Esophagus muscularis mucosa (tissue), 4 donors: ENCODE results near the gene PISD. TPM values are rescaled to one million over a fixed set of nuclear protein-coding genes. Genes with fewer than 3 reads are reported as not detected.
"Not testable (repeated sequence)": the region's sequence is repeated elsewhere in the genome, so short reads cannot be mapped to it uniquely, and the experiment has no call there.

Experiments
- DNase-seq: peaks from one replicate; pipeline ENCODE4 v3.0.0-alpha.2; 2017; ENCODE audit errors: extremely low spot score
- H3K27ac ChIP-seq, 4 donors: fragments of 200-600 bp; sonication (generic); replicated peaks in 1 of 4; 1 replicate in 3 of 4; 2 replicates in 1 of 4; pipeline ENCODE4 v1.5.1; 2016 to 2019; ENCODE audit warnings: mild to moderate bottlenecking in 1 of 4
- H3K27me3 ChIP-seq, 4 donors: fragments of 200-600 bp; sonication (generic); one replicate each; pipeline versions ENCODE4 v1.5.1 to v1.6.0; 2016 to 2019
- H3K36me3 ChIP-seq, 4 donors: fragments of 200-600 bp; sonication (generic); one replicate each; pipeline ENCODE4 v1.5.1; 2016 to 2019
- H3K4me1 ChIP-seq, 4 donors: fragments of 200-600 bp; sonication (generic); one replicate each; pipeline ENCODE4 v1.5.1; 2016 to 2019
- H3K4me3 ChIP-seq, 4 donors: fragments of 200-600 bp; sonication (generic); 1 replicate in 2 of 4; 2 replicates in 2 of 4; pipeline ENCODE4 v1.5.1; 2016 to 2019; ENCODE audit warnings: mild to moderate bottlenecking in 4 of 4, moderate library complexity in 1 of 4
- H3K9me3 ChIP-seq, 4 donors: fragments of 200-600 bp; sonication (generic); 1 replicate in 3 of 4; 2 replicates in 1 of 4; pipeline ENCODE4 v1.5.1; 2016 to 2019
- CTCF ChIP-seq, 3 experiments: fragments of 200-600 bp in 2 of 3; fragments of 450-650 bp in 1 of 3; sonication (generic) in 2 of 3; IDR thresholded peaks; one replicate each; pipeline ENCODE4 v1.5.1; 2017 to 2019; ENCODE audit warnings: antibody characterized with exemption in 3 of 3, mild to moderate bottlenecking in 2 of 3, moderate library complexity in 1 of 3
- EP300 ChIP-seq: sonication (generic); formaldehyde crosslinking; IDR thresholded peaks from one replicate; pipeline ENCODE4 v1.6.1; 2017; ENCODE audit warnings: antibody characterized with exemption
- POLR2A ChIP-seq: fragments of 450-650 bp; IDR thresholded peaks from one replicate; pipeline ENCODE4 v1.6.1; 2017; ENCODE audit warnings: antibody characterized with exemption, moderate library complexity, mild to moderate bottlenecking, low read depth
- POLR2AphosphoS5 ChIP-seq, 2 donors: sonication (generic); formaldehyde crosslinking; IDR thresholded peaks; one replicate each; pipeline ENCODE4 v1.6.1; 2017; ENCODE audit warnings: antibody characterized with exemption in 2 of 2
- WGBS: methylation state at CpG from one replicate; pipeline ENCODE4 v1.1.5; 2018; 5-methylcytosine and 5-hydroxymethylcytosine counted together
- intact Hi-C: fragments of 100-400 bp; cut with DNase I; formaldehyde crosslinking; loops from one replicate; pipeline ENCODE4 v1.15.1; 2023
- total RNA-seq, 4 donors: library from RNA; depleted of rRNA; stranded (reverse); fragments of >200 nt; gene quantifications; one replicate each; pipeline versions ENCODE4 v1.1.0 to v1.2.1, GENCODE V29; 2016

Gene PISD
- total RNA-seq, 4 donors from 2014 or later, result 14.1 to 40.1 (median 26.2) TPM

DNA sequence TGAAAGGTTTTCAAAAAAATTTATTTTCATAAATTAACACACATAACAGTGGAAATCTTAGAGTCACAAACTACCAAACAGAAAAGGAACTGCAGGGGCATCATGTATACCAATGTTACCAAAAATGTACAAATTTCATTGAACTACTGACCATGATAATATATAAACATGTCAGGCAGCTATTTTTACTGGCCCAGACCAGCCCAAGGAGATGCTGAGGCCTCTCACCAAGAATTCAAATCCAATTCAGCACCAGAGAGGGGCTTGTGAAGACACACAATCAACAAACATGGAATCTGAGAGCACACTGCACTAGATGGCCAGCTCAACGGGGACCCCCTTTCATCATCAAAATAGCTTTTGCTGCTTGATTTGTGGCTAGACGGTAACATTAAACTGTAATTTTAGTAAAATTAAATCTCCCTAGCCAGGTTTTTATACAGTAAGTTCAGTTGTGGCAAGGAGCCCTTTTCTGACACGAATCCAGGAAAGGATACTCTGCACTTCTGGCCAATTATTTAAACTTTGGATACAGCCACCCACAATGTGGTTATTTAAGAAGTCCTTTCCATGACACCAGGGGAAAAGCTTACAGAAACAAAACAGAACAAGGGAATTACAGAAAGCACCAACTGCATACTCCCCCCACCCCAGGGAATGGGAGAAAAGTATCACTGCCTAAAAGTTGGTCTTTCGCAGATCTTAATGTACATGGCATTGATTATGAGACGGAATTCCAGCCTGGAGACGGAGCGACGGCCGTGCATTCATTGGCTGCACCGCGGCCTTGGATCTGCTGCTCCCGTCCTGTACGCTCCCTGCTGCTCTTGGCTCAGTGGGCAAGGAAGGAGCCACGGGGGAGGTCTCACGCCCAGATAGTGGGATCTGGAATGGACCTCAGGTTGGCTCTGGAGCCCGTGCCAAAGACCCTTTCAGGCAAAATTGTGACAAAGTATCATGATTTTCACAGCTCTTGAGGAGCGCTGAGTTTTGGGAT, 19.6 kb upstream of the PISD start:
- peak overlapping the region in 1 of 4 donors; percentile 2 for H3K4me3 ChIP-seq
- no peaks in the 10 kb centered on the region for H3K9me3 ChIP-seq
- peaks cover 12 to 37% (median 33%) of the 10 kb centered on the region in 4 donors for H3K4me1 ChIP-seq
- WGBS, result 69% methylated on average over 16 of the region's 17 CpGs
- H3K36me3 ChIP-seq, result peaks cover 0 to 41% (median 37%) of the 10 kb centered on the region in 4 donors
- intact Hi-C loops, result loop anchor here (5.0 kb wide), 1 partner anchor 66 kb away; no protein-coding TSS in a partner anchor
- DNase-seq, result no peak
- TF ChIP-seq CTCF (IDR thresholded peaks at IDR 0.05), result no peak
- TF ChIP-seq POLR2AphosphoS5 (IDR thresholded peaks at IDR 0.05), result no peak
- no peak for TF ChIP-seq EP300
- no peak for TF ChIP-seq POLR2A
- no peaks in the 10 kb centered on the region for H3K27me3 ChIP-seq
- peak overlapping the region; percentile 44 to 80 (median 54) for H3K27ac ChIP-seq

DNA sequence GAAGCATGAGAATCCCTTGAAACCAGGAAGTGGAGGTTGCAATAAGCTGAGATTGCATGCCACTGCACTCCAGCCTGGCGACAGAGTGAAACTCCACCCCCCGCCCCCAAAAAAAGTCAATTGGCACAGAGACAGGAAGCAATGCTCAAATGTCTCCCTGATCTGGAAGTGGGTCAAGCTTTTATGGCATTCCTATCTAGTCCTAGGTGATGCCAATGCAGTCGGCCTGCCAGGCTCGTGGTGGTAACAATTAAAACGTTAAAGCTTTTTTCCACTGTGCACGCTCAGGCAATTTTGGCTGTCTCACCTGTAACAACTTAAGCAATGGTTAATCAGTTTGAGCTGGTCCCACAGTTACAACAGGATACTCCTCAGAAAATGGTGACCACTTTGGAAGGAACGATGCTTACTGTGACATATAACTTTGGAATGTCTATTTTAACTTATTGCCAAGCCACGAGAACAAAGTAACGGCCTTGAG, 18.9 kb upstream of the PISD start:
- no peak for TF ChIP-seq EP300
- TF ChIP-seq CTCF (IDR thresholded peaks at IDR 0.05), result no peak
- TF ChIP-seq POLR2AphosphoS5 (IDR thresholded peaks at IDR 0.05), result no peak
- TF ChIP-seq POLR2A, result no peak
- H3K36me3 ChIP-seq, result peaks cover 0 to 33% (median 30%) of the 10 kb centered on the region in 4 donors
- DNase-seq, result no peak
- no peak overlapping the region for H3K4me3 ChIP-seq
- peaks cover 15 to 42% (median 38%) of the 10 kb centered on the region in 4 donors for H3K4me1 ChIP-seq
- no peaks in the 10 kb centered on the region for H3K9me3 ChIP-seq
- 46% methylated on average over 9 of the region's 9 CpGs for WGBS
- intact Hi-C loops, result loop anchor here (5.0 kb wide), 1 partner anchor 66 kb away; no protein-coding TSS in a partner anchor
- no peaks in the 10 kb centered on the region for H3K27me3 ChIP-seq
- H3K27ac ChIP-seq, result peak overlapping the region; percentile 44 to 80 (median 54)

- Histone ChIP-seq H3K4me3 (no peak overlapping the region), H3K4me1 (peaks cover 15 to 42% (median 38%) of the 10 kb centered on the region in 4 donors), H3K36me3 (peaks cover 0 to 12% (median 10%) of the 10 kb centered on the region in 4 donors), H3K9me3 (no peaks in the 10 kb centered on the region), H3K27me3 (no peaks in the 10 kb centered on the region), H3K27ac (peak overlapping the region in 1 of 4 donors; percentile 14)
- 95% methylated on average over 7 of the region's 7 CpGs for WGBS
- intact Hi-C loops, result no loop called here
- DNase-seq, result no peak
- TF ChIP-seq EP300, result no peak
- no peak for TF ChIP-seq POLR2AphosphoS5 (IDR thresholded peaks at IDR 0.05)
- no peak for TF ChIP-seq CTCF (IDR thresholded peaks at IDR 0.05)
Observed at GRCh38 chr22:31678748-31679147, 16.7 kb upstream of the PISD start.

DNA sequence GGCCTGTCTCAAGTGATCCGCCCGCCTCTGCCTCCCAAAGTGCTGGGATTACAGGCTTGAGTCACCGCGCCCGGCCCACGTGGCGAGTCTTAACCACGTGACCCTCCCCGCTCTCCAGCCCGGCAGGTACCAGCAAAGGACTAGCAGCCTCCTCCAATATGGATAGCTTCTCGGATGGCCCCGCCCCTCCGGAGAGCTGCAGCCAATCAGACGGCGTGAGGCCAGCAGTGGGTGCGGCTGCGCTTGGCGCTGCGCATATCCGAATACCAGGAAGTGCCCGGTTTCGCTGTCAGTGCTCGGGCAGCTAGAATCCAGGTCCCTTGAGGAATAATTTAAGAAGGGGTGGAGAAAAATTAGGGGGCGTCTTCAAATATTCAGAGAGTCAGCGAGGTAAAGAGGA, 14.7 kb upstream of the PISD start:
- Histone ChIP-seq H3K4me1 (peaks cover 15 to 33% (median 27%) of the 10 kb centered on the region in 4 donors), H3K36me3 (no peaks in the 10 kb centered on the region), H3K27ac (peak overlapping the region; percentile 35 to 70 (median 64)), H3K4me3 (peak overlapping the region; percentile 45 to 59 (median 54)), H3K27me3 (no peaks in the 10 kb centered on the region), H3K9me3 (no peaks in the 10 kb centered on the region)
- DNase-seq, result peak; percentile 99
- intact Hi-C loops, result no loop called here
- TF ChIP-seq POLR2A (peak; percentile 31), CTCF (IDR thresholded peaks at IDR 0.05) (no peak), POLR2AphosphoS5 (IDR thresholded peaks at IDR 0.05) (peak; percentile 79 to 83)
- 11% methylated on average over 9 of the region's 25 CpGs for WGBS

DNA sequence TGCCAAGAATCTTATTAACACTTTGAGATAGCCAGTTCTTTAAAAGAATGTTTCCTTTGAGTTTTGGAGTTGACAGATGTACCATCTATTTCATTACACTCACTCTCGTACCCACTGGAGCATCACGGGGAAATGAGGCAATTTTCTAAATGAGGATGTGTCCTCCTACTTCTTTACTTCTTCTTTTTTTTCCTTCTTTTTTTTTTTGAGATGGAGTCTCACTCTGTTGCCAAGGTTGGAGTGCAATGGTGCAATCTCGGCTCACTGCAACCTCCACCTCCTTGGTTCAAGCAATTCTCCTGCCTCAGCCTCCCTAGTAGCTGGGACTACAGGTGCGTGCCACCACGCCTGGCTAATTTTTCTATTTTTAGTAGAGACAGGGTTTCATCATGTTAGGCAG, 12.2 kb upstream of the PISD start:
- intact Hi-C loops, result not testable (repeated sequence)

DNA sequence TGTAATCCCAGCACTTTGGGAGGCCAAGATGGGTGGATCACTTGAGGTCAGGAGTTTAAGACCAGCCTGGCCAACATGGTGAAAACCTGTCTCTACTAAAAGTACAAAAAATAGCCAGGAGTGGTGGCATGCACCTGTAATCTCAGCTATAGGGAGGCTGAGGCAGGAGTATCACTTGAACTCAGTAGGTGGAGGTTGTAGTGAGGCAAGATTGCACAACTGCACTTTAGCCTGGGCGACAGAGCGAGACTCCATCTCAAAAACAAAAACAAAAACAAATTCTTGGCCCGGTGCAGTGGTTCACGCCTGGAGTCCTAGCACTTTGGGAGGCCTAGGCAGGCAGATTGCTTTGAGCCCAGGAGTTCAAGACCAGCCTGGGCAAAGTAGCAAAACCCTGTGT, 6.8 kb upstream of the PISD start:
- not testable (repeated sequence) for H3K27ac ChIP-seq, H3K4me1 ChIP-seq, H3K9me3 ChIP-seq, DNase-seq, H3K36me3 ChIP-seq, H3K27me3 ChIP-seq, H3K4me3 ChIP-seq
- intact Hi-C loops, result loop anchor here (5.0 to 10.0 kb wide), 2 partner anchors 78 to 276 kb away; partner anchors contain the start of gene YWHAH
- 94% methylated on average over 4 of the region's 4 CpGs for WGBS

More for the DNA sequence above, 12.2 kb upstream of the PISD start:
- not testable (repeated sequence) for DNase-seq, H3K27ac ChIP-seq, H3K9me3 ChIP-seq, H3K4me3 ChIP-seq, H3K27me3 ChIP-seq, H3K36me3 ChIP-seq
- 73% methylated on average over 5 of the region's 5 CpGs for WGBS
- peaks cover 3 to 12% (median 8%) of the 10 kb centered on the region in 4 donors for H3K4me1 ChIP-seq
